ENCODE data around the gene RPTOR. TPM values are rescaled to one million over a fixed set of nuclear protein-coding genes. Genes with fewer than 3 reads are reported as not detected.

Gene RPTOR
- total and polyA plus RNA-seq, 2 experiments from 2014 or later: 13.2 to 37.9 TPM

DNA sequence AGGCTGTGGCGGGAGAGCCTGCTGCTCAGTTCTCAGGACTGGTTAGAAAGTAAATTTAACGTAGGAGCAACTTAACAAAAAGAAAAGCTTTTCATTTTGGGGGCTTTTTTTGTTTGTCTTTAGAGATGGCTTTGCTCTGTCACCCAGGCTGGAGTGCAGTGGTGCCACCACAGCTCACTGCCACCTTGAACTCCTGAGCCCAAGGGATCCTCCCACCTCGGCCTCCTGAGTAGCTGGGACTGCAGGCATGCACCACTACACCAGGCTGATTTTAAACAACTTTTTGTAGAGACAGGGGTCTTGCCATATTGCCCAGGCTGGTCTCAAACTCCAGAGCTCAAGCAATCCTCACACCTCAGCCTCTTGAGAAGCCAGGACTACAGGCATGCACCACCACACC, 205.0 kb downstream of the RPTOR start:
- no peak for DNase-seq (ENCODE audit: low read depth in 1 of 2, low spot score in 1 of 2)
- Histone ChIP-seq H3K27ac (no peak overlapping the region), H3K36me3 (no peaks in the 10 kb centered on the region), H3K9me3 (ENCODE audit: low read depth) (no peaks in the 10 kb centered on the region), H3K27me3 (no peaks in the 10 kb centered on the region), H3K4me1 (ENCODE audit: low read depth) (no peaks in the 10 kb centered on the region), H3K4me3 (no peak overlapping the region)
- TF ChIP-seq, protein P1, sequence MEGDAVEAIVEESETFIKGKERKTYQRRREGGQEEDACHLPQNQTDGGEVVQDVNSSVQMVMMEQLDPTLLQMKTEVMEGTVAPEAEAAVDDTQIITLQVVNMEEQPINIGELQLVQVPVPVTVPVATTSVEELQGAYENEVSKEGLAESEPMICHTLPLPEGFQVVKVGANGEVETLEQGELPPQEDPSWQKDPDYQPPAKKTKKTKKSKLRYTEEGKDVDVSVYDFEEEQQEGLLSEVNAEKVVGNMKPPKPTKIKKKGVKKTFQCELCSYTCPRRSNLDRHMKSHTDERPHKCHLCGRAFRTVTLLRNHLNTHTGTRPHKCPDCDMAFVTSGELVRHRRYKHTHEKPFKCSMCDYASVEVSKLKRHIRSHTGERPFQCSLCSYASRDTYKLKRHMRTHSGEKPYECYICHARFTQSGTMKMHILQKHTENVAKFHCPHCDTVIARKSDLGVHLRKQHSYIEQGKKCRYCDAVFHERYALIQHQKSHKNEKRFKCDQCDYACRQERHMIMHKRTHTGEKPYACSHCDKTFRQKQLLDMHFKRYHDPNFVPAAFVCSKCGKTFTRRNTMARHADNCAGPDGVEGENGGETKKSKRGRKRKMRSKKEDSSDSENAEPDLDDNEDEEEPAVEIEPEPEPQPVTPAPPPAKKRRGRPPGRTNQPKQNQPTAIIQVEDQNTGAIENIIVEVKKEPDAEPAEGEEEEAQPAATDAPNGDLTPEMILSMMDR (IDR thresholded peaks at IDR 0.05; ENCODE audit: low read depth, low read length): no peak

DNA sequence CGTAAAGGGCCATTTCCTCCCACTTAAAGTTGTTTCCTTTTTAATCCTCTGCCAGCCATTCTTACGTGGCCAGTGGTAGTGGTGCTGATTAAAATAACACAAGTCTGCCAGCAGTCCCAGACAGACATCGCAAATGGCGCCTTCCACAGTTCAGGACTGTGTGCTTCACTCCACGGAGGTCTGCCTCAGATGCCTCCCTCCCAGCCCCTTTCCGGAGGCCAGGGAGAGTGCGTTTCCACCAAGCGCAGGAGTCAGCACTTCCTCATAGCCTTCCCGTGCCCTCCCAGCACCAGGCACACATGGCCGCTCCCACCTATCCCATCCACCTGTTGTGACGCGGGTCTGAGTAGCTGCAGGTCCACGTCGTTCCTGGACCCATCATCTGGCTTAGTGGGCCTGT, 205.6 kb downstream of the RPTOR start:
- Histone ChIP-seq H3K9me3 (ENCODE audit: low read depth) (no peaks in the 10 kb centered on the region), H3K36me3 (no peaks in the 10 kb centered on the region), H3K27me3 (no peaks in the 10 kb centered on the region), H3K4me1 (ENCODE audit: low read depth) (no peaks in the 10 kb centered on the region), H3K27ac (no peak overlapping the region), H3K4me3 (no peak overlapping the region)
- DNase-seq (ENCODE audit: low read depth in 1 of 2, low spot score in 1 of 2): no peak
- TF ChIP-seq, protein P1 (IDR thresholded peaks at IDR 0.05; ENCODE audit: low read depth, low read length): no peak

DNA sequence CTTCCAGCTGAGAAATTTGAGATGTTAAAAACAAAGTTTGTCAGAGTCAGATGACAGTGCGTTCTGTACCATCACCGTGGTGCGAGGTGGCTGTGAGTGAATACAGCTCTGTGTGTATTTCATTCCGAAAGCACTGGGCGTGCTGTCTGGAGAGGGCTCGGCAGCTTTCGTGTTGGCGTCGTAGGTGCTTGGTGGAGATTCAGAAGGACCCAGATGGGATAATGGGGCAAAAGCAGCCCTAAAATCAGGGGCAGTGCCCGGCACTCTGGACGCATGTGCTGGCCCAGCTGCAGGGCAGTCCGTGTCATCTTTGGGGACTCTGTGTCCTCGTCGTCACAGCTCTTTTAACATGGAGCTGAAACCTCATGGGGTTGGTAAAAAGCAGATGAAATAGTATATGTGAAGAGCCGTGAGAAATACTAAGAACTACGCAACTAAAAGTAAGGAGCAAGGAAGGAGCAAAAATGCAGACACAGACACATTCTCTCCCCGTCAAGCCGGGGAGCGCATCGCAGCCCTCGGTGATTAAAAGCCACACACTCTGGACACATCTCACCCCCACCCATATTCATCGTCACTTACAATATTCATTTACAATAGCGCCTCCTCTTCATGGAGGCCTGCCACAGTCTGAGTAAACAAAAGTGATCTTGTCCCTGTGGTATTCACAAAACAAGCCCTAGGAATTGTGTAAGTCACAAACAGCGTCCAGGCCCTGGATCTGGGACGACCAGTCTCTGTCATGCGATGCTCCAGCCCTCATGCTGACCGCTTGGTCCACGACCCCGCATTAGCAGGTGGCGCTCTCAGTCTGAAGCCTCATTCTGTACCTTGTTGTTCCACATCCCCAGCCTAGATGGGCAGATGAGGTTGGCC, 206.7 kb downstream of the RPTOR start:
- Histone ChIP-seq H3K27ac (no peak overlapping the region), H3K4me1 (ENCODE audit: low read depth) (no peaks in the 10 kb centered on the region), H3K27me3 (no peaks in the 10 kb centered on the region), H3K4me3 (no peak overlapping the region), H3K9me3 (ENCODE audit: low read depth) (no peaks in the 10 kb centered on the region), H3K36me3 (no peaks in the 10 kb centered on the region)
- TF ChIP-seq, protein P1 (IDR thresholded peaks at IDR 0.05; ENCODE audit: low read depth, low read length): no peak
- no peak for DNase-seq (ENCODE audit: low read depth in 1 of 2, low spot score in 1 of 2)

DNA sequence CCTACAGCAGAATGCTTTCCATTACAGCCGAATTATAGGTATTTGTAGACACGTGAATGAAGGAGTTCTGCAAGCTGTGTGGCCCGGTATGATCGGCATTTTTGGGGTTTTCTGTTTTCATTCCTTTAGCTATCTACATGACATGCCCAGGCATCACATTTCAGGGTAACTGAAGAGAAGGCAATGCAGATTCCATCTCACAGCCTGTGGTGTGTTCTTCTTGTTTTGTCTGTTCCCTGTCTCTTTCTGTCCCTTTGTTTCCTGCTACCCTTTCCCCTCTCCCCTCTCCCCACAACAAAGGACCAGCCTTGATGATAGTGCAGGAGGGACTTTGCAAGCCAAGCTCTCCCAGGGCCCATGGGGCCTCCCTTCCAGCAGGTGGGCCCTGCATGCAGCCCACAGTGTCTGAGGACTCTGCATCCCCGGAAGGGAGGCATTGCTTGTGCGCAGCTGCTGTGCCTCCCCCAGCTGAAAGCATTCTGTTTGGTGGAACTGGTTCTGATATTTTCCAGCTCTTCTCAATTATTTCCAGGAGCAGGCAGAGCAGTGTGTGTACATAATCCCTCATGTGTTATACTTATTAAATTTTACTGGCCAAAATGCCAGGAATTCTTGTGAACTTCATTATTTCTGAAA, 207.4 kb downstream of the RPTOR start:
- Histone ChIP-seq H3K27ac (no peak overlapping the region), H3K4me3 (no peak overlapping the region), H3K9me3 (ENCODE audit: low read depth) (no peaks in the 10 kb centered on the region), H3K36me3 (no peaks in the 10 kb centered on the region), H3K4me1 (ENCODE audit: low read depth) (no peaks in the 10 kb centered on the region), H3K27me3 (no peaks in the 10 kb centered on the region)
- TF ChIP-seq, protein P1 (IDR thresholded peaks at IDR 0.05; ENCODE audit: low read depth, low read length): no peak
- no peak for DNase-seq (ENCODE audit: low read depth in 1 of 2, low spot score in 1 of 2)

DNA sequence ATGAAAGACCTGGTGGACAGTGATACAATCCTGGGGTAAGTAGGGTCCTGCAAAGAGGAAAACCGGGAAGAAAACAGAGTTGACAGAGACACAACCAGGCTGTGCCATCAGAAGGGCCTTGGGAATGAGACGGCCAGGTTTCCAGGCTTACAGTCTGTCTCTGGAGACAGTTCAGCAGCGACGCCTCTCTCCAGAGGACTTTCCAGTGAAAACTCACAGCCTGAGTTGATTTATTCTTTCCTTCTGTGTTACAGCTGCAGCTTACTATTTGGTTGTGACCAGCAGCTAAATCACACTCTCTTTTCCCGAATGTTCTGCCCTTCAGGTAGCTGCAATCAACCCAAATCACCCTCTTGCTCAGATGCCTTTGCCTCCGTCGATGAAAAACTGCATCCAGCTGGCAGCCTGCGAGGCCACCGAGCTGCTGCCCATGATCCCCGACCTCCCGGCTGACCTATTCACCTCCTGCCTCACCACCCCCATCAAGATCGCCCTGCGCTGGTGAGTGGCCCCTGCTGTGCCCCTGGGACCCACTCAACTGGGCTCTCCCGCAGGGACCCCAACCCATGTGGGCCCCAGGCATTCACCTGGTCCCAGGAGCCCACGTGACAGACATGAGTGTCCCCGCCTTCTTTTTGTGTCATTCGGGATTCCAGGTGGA, 209.2 kb downstream of the RPTOR start:
- H3K36me3 ChIP-seq: no peaks in the 10 kb centered on the region
- H3K4me1 ChIP-seq (ENCODE audit: low read depth): no peaks in the 10 kb centered on the region
- no peak for DNase-seq (ENCODE audit: low read depth in 1 of 2, low spot score in 1 of 2)

More for the DNA sequence above, 209.2 kb downstream of the RPTOR start:
- Histone ChIP-seq H3K9me3 (ENCODE audit: low read depth) (no peaks in the 10 kb centered on the region), H3K4me3 (no peak overlapping the region), H3K27ac (no peak overlapping the region), H3K27me3 (no peaks in the 10 kb centered on the region)
- TF ChIP-seq, protein P1 (IDR thresholded peaks at IDR 0.05; ENCODE audit: low read depth, low read length): no peak

Measured in cardiac muscle cell (in vitro differentiated cells and primary cell).